Raji (cell line): ENCODE data around the gene PLGLB2.
"Not testable (repeated sequence)": the region's sequence is repeated elsewhere in the genome, so short reads cannot be mapped to it uniquely, and the experiment has no call there.

Experiments used
- POLR2A ChIP-seq: IDR thresholded peaks from 2 replicates; pipeline ENCODE4 v1.6.1; 2011; ENCODE audit warnings: low read depth, low read length, control low read depth; ENCODE audit not compliant: insufficient read depth

The PLGLB2 gene

GRCh38 chr2:87747791-87748190 lies at the start of gene PLGLB2:
TSS of gene PLGLB2 (plus strand) at chr2:87748087. CDS start at chr2:87748154, 67 bp downstream.
- TF ChIP-seq POLR2A = not testable (repeated sequence)
